Hippocampal formation (tissue), 2 donors: Measurements from ENCODE around the gene RNF38.
"Not testable (repeated sequence)": the region's sequence is repeated elsewhere in the genome, so short reads cannot be mapped to it uniquely, and the experiment has no call there.

ENCODE experiments used
- DNase-seq, 2 donors: peaks; one replicate each; lab custom pipeline; 2025; lab: John Stamatoyannopoulos, UW

RNF38 gene

GRCh38 chr9:36407122-36407723 is 7.2 kb upstream of the RNF38 start:
- DNase-seq: peak; percentile 49 to 82

GRCh38 chr9:36402536-36402935 is 2.5 kb upstream of the RNF38 start:
- no peak for DNase-seq

- no peak for DNase-seq
Measured at GRCh38 chr9:36401897-36402480, 1.9 kb upstream of the RNF38 start.

DNA sequence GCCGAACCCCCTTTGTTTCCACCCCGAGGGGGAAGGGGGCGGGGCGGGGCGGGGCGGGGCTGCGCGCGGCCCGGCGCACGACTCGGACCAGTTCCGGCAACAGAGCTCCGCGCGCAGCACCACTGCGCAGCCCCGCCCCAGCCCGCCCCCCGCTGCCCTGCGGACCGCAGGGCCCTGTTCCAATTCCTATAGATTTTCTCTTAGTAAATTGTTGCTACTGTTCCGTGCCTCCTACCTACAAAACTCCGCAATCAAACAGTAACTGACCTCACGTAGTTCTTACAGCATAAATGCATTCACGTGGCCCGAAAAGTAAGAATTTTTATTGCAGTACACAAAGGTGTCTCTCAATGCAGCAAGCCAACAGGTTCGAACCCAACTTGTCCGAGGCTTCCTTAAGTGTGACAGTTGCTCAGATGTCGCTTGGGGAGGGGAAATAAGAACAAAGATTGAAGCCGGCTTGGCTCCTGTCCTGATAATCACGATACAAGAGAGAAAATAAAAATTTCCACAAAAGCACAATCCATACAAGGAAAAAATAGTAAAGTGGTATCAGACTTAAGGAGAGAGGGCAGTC is 1.2 kb upstream of the RNF38 start:
- peak in 1 of 2 donors; percentile 66 for DNase-seq

- DNase-seq: peak; percentile 71 to 85
Measured at GRCh38 chr9:36400332-36401163, 479 bp upstream of the RNF38 start.

DNA sequence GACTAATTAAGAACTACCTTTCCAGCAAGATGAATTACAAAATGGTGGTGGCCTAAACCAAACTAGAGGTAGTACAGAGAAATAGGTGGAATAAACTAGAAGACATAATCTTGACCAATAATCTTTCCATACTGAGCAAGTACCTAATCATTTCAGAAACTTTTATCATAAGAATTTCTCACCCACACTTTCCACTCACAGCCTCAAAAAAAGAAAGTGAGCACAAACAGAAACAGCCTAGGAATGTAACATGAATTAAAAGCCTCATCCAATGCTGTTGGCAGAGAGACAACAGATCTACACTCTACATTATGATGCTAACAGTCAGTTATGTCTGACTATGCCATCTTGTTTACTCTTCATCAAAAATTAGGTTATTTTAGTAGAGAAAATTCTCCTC is 1.3 kb downstream of the RNF38 start:
- DNase-seq: no peak

GRCh38 chr9:36396985-36397384 is 3.1 kb downstream of the RNF38 start:
- DNase-seq: no peak

DNA sequence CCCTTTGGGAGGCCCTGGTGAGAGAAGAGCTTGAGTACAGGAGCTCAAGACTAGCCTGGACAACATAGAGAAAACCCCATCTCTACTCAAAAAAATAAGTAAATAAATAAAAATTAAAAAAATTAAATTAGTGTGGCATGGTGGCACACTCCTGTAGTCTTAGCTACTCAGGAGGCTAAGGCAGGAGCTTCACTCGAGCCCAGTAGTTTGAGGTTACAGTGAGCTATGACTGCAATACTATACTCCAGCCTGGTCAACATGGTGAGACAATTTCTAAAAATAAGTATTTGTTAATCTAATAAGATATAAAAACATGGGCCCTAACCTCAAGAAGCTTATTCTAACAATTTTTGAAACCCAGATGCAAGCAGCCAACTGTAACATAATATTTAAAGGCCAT is 7.6 kb downstream of the RNF38 start:
- no peak for DNase-seq

GRCh38 chr9:36389590-36389989 is 10.5 kb downstream of the RNF38 start:
- DNase-seq: no peak

DNA sequence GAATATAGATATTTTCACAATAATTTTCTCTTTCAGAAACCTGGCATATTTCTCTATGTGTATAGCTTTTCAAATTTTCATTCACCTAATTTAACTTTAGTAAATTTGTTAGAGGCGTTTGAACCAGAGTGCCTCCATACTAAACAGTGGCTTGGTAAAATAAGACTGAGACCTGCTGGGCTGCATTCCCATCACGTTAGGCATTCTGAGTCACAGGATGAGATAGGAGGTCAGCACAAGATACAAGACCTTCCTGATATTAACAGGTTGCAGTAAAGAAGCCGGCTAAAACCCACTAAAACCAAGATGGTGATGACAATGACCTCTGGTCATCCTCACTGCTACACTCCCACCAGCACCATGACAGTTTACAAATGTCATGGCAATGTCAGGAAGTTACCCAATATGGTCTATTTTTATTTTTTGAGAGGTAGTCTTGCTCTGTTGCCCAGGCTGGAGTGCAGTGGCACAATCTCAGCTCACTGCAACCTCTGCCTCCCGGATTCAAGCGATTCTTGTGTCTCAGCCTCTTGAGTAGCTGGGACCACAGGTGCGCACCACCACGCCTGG is 13.6 kb downstream of the RNF38 start:
- not testable (repeated sequence) for DNase-seq

- DNase-seq: no peak
Measured at GRCh38 chr9:36382484-36382883, 17.6 kb downstream of the RNF38 start.

GRCh38 chr9:36364577-36364976 is 35.5 kb downstream of the RNF38 start:
- DNase-seq: no peak

DNA sequence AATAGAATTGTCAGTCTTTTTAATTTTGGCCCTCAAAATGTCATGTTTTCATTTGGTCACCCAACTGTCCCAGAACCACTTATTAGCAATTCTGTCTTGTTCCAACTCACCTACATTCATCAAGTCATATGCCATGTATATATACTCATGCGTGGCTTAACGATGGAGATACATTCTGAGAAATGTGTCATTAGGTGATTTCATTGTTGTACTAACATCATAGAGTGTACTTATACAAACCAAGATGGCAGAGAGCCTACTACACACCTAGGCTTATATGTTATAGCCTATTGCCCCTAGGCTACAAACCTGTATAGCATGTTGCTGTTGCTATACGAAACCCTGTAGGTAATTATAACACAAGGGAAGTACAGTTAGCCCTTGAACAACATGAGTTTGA is 36.6 kb downstream of the RNF38 start:
- DNase-seq: no peak

- DNase-seq: no peak
Measured at GRCh38 chr9:36358486-36358885, 41.6 kb downstream of the RNF38 start.

- no peak for DNase-seq
Measured at GRCh38 chr9:36357639-36358038, 42.4 kb downstream of the RNF38 start.

DNA sequence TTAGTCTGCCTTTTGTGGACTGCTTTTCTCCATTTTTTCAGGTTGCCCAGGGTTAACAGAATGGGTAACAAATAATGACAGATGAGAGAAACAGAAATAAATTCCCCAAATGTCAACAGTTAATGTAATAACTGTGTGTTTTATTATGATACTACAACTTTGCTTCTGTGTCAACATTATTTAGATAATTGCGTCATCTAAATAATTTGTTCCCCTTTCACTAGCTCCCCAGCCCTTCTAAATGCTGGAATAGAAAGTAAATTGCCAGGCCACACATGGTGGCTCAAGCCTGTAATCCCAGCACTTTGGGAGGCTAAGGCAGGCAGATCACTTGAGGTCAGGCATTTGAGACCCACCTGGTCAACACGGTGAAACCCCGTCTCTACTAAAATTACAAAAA is 53.5 kb downstream of the RNF38 start:
- no peak for DNase-seq

GRCh38 chr9:36345103-36345846 is 54.8 kb downstream of the RNF38 start:
- no peak for DNase-seq

DNA sequence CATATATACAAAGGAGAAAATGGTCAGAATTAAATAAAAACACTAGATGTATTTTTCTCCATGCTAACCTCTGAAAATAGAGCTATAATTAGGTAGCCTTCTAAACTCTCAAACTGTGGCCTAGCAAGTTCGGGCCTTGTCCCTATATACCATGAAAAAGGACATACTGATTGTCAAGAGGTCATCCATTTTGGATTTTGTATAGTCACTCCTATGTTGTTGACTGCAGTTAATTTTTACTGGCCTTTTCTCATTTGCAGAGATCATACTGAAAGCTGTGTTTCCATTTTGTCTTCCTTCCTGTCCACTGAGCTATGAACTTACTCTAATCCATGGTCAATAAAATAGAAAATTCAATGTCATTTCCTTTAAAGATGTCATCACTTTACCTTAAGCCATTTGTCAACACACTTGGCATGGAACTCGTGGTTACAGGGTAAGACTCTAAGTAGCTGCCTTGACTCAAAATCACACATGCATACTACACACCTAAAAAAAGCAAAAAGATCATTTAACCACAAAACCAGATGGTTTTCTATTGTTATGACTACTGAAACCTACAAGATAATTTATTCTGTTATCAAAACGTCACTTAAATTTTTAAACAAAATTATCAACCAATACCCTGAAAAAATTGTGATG is 58.0 kb downstream of the RNF38 start:
- no peak for DNase-seq

DNA sequence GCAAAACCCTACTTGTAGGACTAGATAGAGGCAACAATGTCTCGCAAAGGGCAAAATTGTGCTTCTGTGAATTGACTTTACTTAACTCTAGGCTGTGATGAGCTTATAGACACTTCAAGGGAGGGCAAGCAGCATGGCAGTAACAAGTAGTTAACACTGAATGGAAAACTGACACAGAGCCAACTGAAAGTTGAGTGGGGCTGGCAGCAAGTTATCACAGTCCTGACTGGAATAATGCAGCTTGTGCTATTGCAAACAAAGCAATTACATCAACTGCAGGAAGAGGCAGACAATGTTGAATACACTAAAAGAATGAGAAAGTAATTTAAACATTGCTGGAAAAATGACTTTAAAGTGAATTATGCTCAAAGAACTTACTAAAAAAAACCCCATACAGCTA is 62.2 kb downstream of the RNF38 start:
- peak in 1 of 2 donors; percentile 4 for DNase-seq

DNA sequence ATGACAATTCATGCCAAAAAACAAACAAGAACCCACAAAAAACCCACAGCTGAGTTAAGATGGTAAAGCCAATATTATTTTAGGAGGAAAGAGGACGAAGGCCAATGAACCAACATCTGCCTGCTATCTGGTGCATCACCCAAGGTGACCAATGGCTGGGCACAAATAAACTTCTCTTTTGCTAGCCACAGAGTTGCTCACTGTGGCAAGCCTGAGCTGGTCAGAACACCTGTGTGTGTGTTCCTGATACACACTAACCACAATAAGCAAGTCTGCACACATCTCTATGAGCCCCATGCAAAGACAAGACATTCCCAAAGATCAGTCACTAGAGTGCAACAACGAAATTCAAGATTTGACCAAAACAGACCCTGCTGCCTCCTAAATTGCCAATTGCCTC is 63.1 kb downstream of the RNF38 start:
- DNase-seq: no peak
